Endothelial cell of umbilical vein (primary cell): Measurements from ENCODE around the gene KRT37. TPM values are rescaled to one million over a fixed set of nuclear protein-coding genes. Genes with fewer than 3 reads are reported as not detected.

ENCODE experiments used
- BruUV-seq: library from RNA; stranded (reverse); fragments of 400-500 nt; replicated peaks from 2 replicates; lab custom pipeline; 2021; lab: Mats Ljungman, UMichigan
- CTCF ChIA-PET: fragments of 300-600, 350-600 bp; sonication (Branson Sonifier 250); formaldehyde crosslinking; loops from one replicate; lab custom pipeline; 2021; ENCODE audit warnings: antibody characterized with exemption, inconsistent platforms; lab: Charles Lee
- POLR2A ChIA-PET: fragments of 300-600, 350-600 bp; sonication (Branson Sonifier 250); formaldehyde crosslinking; loops from one replicate; lab custom pipeline; 2021; ENCODE audit warnings: antibody characterized with exemption, inconsistent platforms; lab: Charles Lee
- DNase-seq: peaks from one replicate; pipeline ENCODE4 v3.0.0-alpha.2; 2011; ENCODE audit warnings: low read depth, low spot score
- FAIRE-seq: peaks from 2 replicates; lab custom pipeline; 2011; peaks lifted over from hg19 to GRCh38; lab: Jason Lieb, UNC
- H2AFZ ChIP-seq: 2 replicates; pipeline ENCODE4 v1.6.0; 2012; ENCODE audit warnings: low read depth, low read length, control low read depth, inconsistent platforms
- H3K27ac ChIP-seq: 2 replicates; pipeline ENCODE4 v1.5.1; 2011; ENCODE audit warnings: low read depth, mild to moderate bottlenecking, control low read depth, low read length, moderate library complexity; ENCODE audit not compliant: insufficient read depth
- H3K27me3 ChIP-seq, 2 experiments: 2 replicates each; pipeline versions ENCODE4 v1.6.0 to v1.6.1; 2011; ENCODE audit warnings: low read length in 2 of 2, mixed read lengths in 1 of 2; ENCODE audit not compliant: control insufficient read depth in 2 of 2, insufficient read depth in 2 of 2
- H3K36me3 ChIP-seq, 2 experiments: 2 replicates in 1 of 2; 3 replicates in 1 of 2; pipeline ENCODE4 v1.5.1; 2011; ENCODE audit warnings: low read length in 2 of 2, mild to moderate bottlenecking in 1 of 2, moderate library complexity in 1 of 2; ENCODE audit not compliant: control insufficient read depth in 2 of 2, insufficient read depth in 2 of 2; ENCODE audit errors: extremely low read depth in 1 of 2
- H3K4me1 ChIP-seq: 3 replicates; pipeline ENCODE4 v1.5.1; 2011; ENCODE audit warnings: mild to moderate bottlenecking, low read length; ENCODE audit not compliant: control insufficient read depth, insufficient read depth; ENCODE audit errors: extremely low read depth
- H3K4me2 ChIP-seq: 2 replicates; pipeline ENCODE4 v1.6.1; 2011; ENCODE audit warnings: low read length, control low read depth, mixed read lengths; ENCODE audit not compliant: insufficient read depth
- H3K4me3 ChIP-seq, 3 experiments: fragments of 200-600 bp in 1 of 3; sonication (generic), shearing (Covaris generic) in 1 of 3; replicated peaks in 1 of 3; 2 replicates each; pipeline ENCODE4 v1.5.1; 2011 to 2016; ENCODE audit warnings: control low read depth in 3 of 3, low read length in 3 of 3, mild to moderate bottlenecking in 2 of 3, inconsistent platforms in 1 of 3, low read depth in 1 of 3, moderate library complexity in 1 of 3; ENCODE audit not compliant: insufficient read depth in 1 of 3
- H3K79me2 ChIP-seq: 2 replicates; pipeline ENCODE4 v1.6.0; 2012; ENCODE audit warnings: low read length, inconsistent platforms; ENCODE audit not compliant: control insufficient read depth, insufficient read depth
- H3K9ac ChIP-seq: replicated peaks from 2 replicates; pipeline ENCODE3; 2011; ENCODE audit warnings: low read length, control low read depth; ENCODE audit not compliant: insufficient read depth; ENCODE audit errors: extremely low read depth
- H3K9me1 ChIP-seq: replicated peaks from 3 replicates; pipeline ENCODE4 v1.6.0; 2011; ENCODE audit warnings: mild to moderate bottlenecking, low read length; ENCODE audit not compliant: control insufficient read depth, insufficient read depth; ENCODE audit errors: extremely low read depth
- H3K9me3 ChIP-seq: replicated peaks from 2 replicates; pipeline ENCODE4 v1.5.1; 2012; ENCODE audit warnings: low read length, inconsistent platforms; ENCODE audit not compliant: control insufficient read depth, insufficient read depth
- H4K20me1 ChIP-seq: replicated peaks from 2 replicates; pipeline ENCODE3; 2011; ENCODE audit warnings: mild to moderate bottlenecking, low read length; ENCODE audit not compliant: control insufficient read depth, insufficient read depth; ENCODE audit errors: extremely low read depth
- CTCF ChIP-seq, 2 donors: IDR thresholded peaks; 1 replicate in 1 of 2; 2 replicates in 1 of 2; pipeline ENCODE4 v1.5.1; 2011; ENCODE audit warnings: low read length in 2 of 2, mild to moderate bottlenecking in 2 of 2, moderate library complexity in 2 of 2, control low read depth in 1 of 2, inconsistent platforms in 1 of 2, low read depth in 1 of 2; ENCODE audit not compliant: insufficient read depth in 1 of 2; ENCODE audit errors: extremely low read depth in 1 of 2
- EZH2 ChIP-seq: IDR thresholded peaks from 2 replicates; pipeline ENCODE4 v1.6.1; 2012; ENCODE audit warnings: borderline replicate concordance, low read depth, mild to moderate bottlenecking, moderate library complexity, low read length, inconsistent platforms; ENCODE audit not compliant: severe bottlenecking
- FOS ChIP-seq: IDR thresholded peaks from 2 replicates; pipeline ENCODE4 v1.6.1; 2011; ENCODE audit warnings: mild to moderate bottlenecking, low read length, moderate library complexity, borderline replicate concordance; ENCODE audit not compliant: insufficient read depth
- GATA2 ChIP-seq: IDR thresholded peaks from 2 replicates; pipeline ENCODE4 v1.7.0; 2011; ENCODE audit warnings: low read depth, mild to moderate bottlenecking, moderate library complexity, mixed read lengths, low read length; ENCODE audit not compliant: insufficient read length, insufficient read depth
- JUN ChIP-seq: IDR thresholded peaks from 2 replicates; pipeline ENCODE4 v1.6.1; 2011; ENCODE audit warnings: borderline replicate concordance, low read depth; ENCODE audit not compliant: insufficient read length, insufficient read depth
- MAX ChIP-seq: IDR thresholded peaks from 2 replicates; pipeline ENCODE4 v1.6.1; 2011; ENCODE audit not compliant: insufficient read depth, insufficient read length
- MYC ChIP-seq: IDR thresholded peaks from one replicate; pipeline ENCODE4 v1.6.1; 2011; ENCODE audit warnings: mild to moderate bottlenecking, low read depth, low read length
- POLR2A ChIP-seq: IDR thresholded peaks from 2 replicates; pipeline ENCODE4 v1.6.1; 2012; ENCODE audit warnings: low read depth, mild to moderate bottlenecking, control low read depth, low read length
- POLR2AphosphoS5 ChIP-seq: IDR thresholded peaks from 2 replicates; pipeline ENCODE4 v1.6.1; 2012; ENCODE audit warnings: low read depth, mild to moderate bottlenecking, control low read depth, low read length, moderate library complexity; ENCODE audit not compliant: insufficient read depth
- dilution Hi-C: fragments of 300-500 bp; cut with MboI; formaldehyde crosslinking; loops from one replicate; pipeline ENCODE4 v1.15.0; 2019; ENCODE audit warnings: low sequenced_read_pairs; ENCODE audit not compliant: extremely low pct_ligation_motif_present
- intact Hi-C: fragments of 100-400 bp; cut with micrococcal nuclease; formaldehyde crosslinking; loops from one replicate; pipeline ENCODE4 v1.10.0; 2022
- polyA plus RNA-seq, 4 experiments: library from polyadenylated mRNA; depleted of rRNA in 3 of 4; stranded (reverse) in 3 of 4; unstranded in 1 of 4; fragments of >200 nt; gene quantifications; 2 replicates each; pipeline versions ENCODE4 v1.2.1 to v1.2.3, GENCODE V29; 2011 to 2012; ENCODE audit warnings: missing spikeins in 1 of 4
- total RNA-seq: library from RNA; stranded (reverse); gene quantifications from 2 replicates; pipeline ENCODE4 v1.2.3, GENCODE V29; 2021

The KRT37 gene
- total and polyA plus RNA-seq, 2 donors (not counting 3 experiments of a cell fraction or from before 2014, with no cell fraction given): not detected

GRCh38 chr17:41421116-41421515 lies 3.3 kb downstream of the KRT37 start:
- no TSS peak for BruUV-seq
- intact Hi-C loops: loop anchor here (10.0 kb wide), 1 partner anchor 54 kb away; no protein-coding TSS in a partner anchor

More at GRCh38 chr17:41421116-41421515, 3.3 kb downstream of the KRT37 start:
- no peak overlapping the region for H2AFZ ChIP-seq
- no peak overlapping the region for H3K27ac ChIP-seq
- H3K27me3 ChIP-seq: peaks cover 0 to 2% of the 10 kb centered on the region in 2 experiments
- no peak for DNase-seq
- no peaks in the 10 kb centered on the region for H3K9me1 ChIP-seq
- dilution Hi-C loops: no loop called here
- no peaks in the 10 kb centered on the region for H3K9me3 ChIP-seq
- no peaks in the 10 kb centered on the region for H3K79me2 ChIP-seq
- H3K9ac ChIP-seq: no peak overlapping the region
- no peaks in the 10 kb centered on the region for H3K36me3 ChIP-seq
- no peak overlapping the region for H3K4me2 ChIP-seq
- H3K4me1 ChIP-seq: no peaks in the 10 kb centered on the region
- TF ChIP-seq MAX (no peak), POLR2AphosphoS5 (no peak), CTCF (IDR thresholded peaks at IDR 0.05; ENCODE audit: extremely low read depth in 1 of 2, insufficient read depth in 1 of 2, low read depth in 1 of 2, low read length in 2 of 2) (no peak), POLR2A (no peak), FOS (no peak), GATA2 (no peak), JUN (no peak), MYC (no peak), EZH2 (no peak)
- no peak for FAIRE-seq
- H3K4me3 ChIP-seq: no peak overlapping the region
- ChIA-PET POLR2A (no interaction called here), CTCF (no interaction called here)
- H4K20me1 ChIP-seq: no peaks in the 10 kb centered on the region
